OCI-LY3 (cell line): ENCODE measurements around the gene CFAP91.

Experiments used
- CTCF ChIP-seq: fragments of 200-600, 300-600 bp; sonication (generic); IDR thresholded peaks from 2 replicates; pipeline ENCODE4 v1.5.1; 2014; ENCODE audit warnings: antibody characterized with exemption, low read length, low read depth
- EZH2phosphoT487 ChIP-seq: fragments of 200-600 bp; shearing (Covaris generic); IDR thresholded peaks from 2 replicates; pipeline ENCODE4 v1.6.1; 2018; ENCODE audit warnings: antibody characterized with exemption, mixed run types, low read depth

- TF ChIP-seq EZH2phosphoT487 (no peak), CTCF (no peak; the same call in 1 of the 2 replicates)
These were observed 40.0 kb upstream of the CFAP91 start for GRCh38 chr3:119662604-119663373.
